Measurements from ENCODE around the gene TRIM25. TPM values are rescaled to one million over a fixed set of nuclear protein-coding genes. Genes with fewer than 3 reads are reported as not detected.

Gene TRIM25
- total and polyA plus RNA-seq, 9 donors, result 12.5 to 71.7 (median 45.9) TPM

- H3K9me3 ChIP-seq, result no peaks in the 10 kb centered on the region
- no peak overlapping the region for H3K4me3 ChIP-seq
- intact Hi-C loops (cut with DNase I), result no loop called here
- no peaks in the 10 kb centered on the region for H3K27me3 ChIP-seq
- DNase-seq, result no peak
- no peak overlapping the region for H3K27ac ChIP-seq
- H3K36me3 ChIP-seq, result no peaks in the 10 kb centered on the region
- TF ChIP-seq CTCF (IDR thresholded peaks at IDR 0.05) (no peak), POLR2A (IDR thresholded peaks at IDR 0.05) (no peak), EP300 (IDR thresholded peaks at IDR 0.05) (no peak)
- 39 to 42% (median 41%) methylated on average over 2 of the region's 2 CpGs for WGBS, 3 donors
- no peaks in the 10 kb centered on the region for H3K4me1 ChIP-seq (ENCODE audit: insufficient read depth)
These were observed 45.9 kb downstream of the TRIM25 start for GRCh38 chr17:56867948-56868376.

GRCh38 chr17:56866496-56866895 is 47.4 kb downstream of the TRIM25 start:
- no peak for DNase-seq
- intact Hi-C loops (cut with DNase I), result no loop called here
- no peak for TF ChIP-seq POLR2A (IDR thresholded peaks at IDR 0.05)
- TF ChIP-seq EP300 (IDR thresholded peaks at IDR 0.05), result no peak
- no peak for TF ChIP-seq CTCF (IDR thresholded peaks at IDR 0.05)
- no peaks in the 10 kb centered on the region for H3K36me3 ChIP-seq
- 64 to 96% (median 71%) methylated on average over 3 of the region's 3 CpGs for WGBS, 3 donors
- no peak overlapping the region for H3K27ac ChIP-seq
- H3K4me3 ChIP-seq, result no peak overlapping the region
- H3K27me3 ChIP-seq, result no peaks in the 10 kb centered on the region
- no peaks in the 10 kb centered on the region for H3K9me3 ChIP-seq
- H3K4me1 ChIP-seq (ENCODE audit: insufficient read depth), result no peaks in the 10 kb centered on the region

GRCh38 chr17:56866076-56866475 is 47.8 kb downstream of the TRIM25 start:
- no peak for DNase-seq
- 92 to 97% (median 97%) methylated on average over 5 of the region's 5 CpGs for WGBS, 3 donors
- H3K4me1 ChIP-seq (ENCODE audit: insufficient read depth), result no peaks in the 10 kb centered on the region
- H3K4me3 ChIP-seq, result no peak overlapping the region
- TF ChIP-seq CTCF (IDR thresholded peaks at IDR 0.05) (no peak), EP300 (IDR thresholded peaks at IDR 0.05) (no peak), POLR2A (IDR thresholded peaks at IDR 0.05) (no peak)
- no peaks in the 10 kb centered on the region for H3K27me3 ChIP-seq
- H3K9me3 ChIP-seq, result no peaks in the 10 kb centered on the region
- H3K36me3 ChIP-seq, result no peaks in the 10 kb centered on the region
- intact Hi-C loops (cut with DNase I), result no loop called here
- H3K27ac ChIP-seq, result no peak overlapping the region

- Histone ChIP-seq H3K27me3 (no peaks in the 10 kb centered on the region), H3K9me3 (no peaks in the 10 kb centered on the region), H3K4me1 (ENCODE audit: insufficient read depth) (no peaks in the 10 kb centered on the region), H3K36me3 (no peaks in the 10 kb centered on the region), H3K4me3 (no peak overlapping the region), H3K27ac (no peak overlapping the region)
- WGBS, 3 donors, result 70 to 80% (median 72%) methylated on average over 3 of the region's 3 CpGs
- intact Hi-C loops (cut with DNase I), result no loop called here
- TF ChIP-seq EP300 (IDR thresholded peaks at IDR 0.05) (no peak), POLR2A (IDR thresholded peaks at IDR 0.05) (no peak), CTCF (IDR thresholded peaks at IDR 0.05) (no peak)
- no peak for DNase-seq
These were observed 49.9 kb downstream of the TRIM25 start for GRCh38 chr17:56863974-56864373.

Measured in ovary (tissue), 9 donors.